ENCODE measurements around the gene ARHGEF38. TPM values are rescaled to one million over a fixed set of nuclear protein-coding genes. Genes with fewer than 3 reads are reported as not detected.

Gene ARHGEF38
- not detected for polyA plus RNA-seq (2012; ENCODE audit: insufficient read length, low read depth)

GRCh38 chr4:105551965-105552746, at the start of gene ARHGEF38:
Gene ARHGEF38, plus strand, starts transcription at chr4:105552620. Its CDS starts 146 bp downstream, at chr4:105552766.
- TF ChIP-seq REST (IDR thresholded peaks at IDR 0.05; ENCODE audit: insufficient read depth in 1 of 2, low read depth in 2 of 2, low read length in 2 of 2), result no peak
- TF ChIP-seq FOXP2 (optimal IDR thresholded peaks at IDR 0.05; ENCODE audit: borderline replicate concordance, extremely low read depth, extremely low read length, insufficient read depth), result no peak
- TF ChIP-seq SIN3A (IDR thresholded peaks at IDR 0.05; ENCODE audit: borderline replicate concordance, insufficient read depth, low read length), result no peak
- TF ChIP-seq TAF1 (IDR thresholded peaks at IDR 0.05; ENCODE audit: borderline replicate concordance, insufficient read depth, low read length), result no peak
- TF ChIP-seq POLR2AphosphoS5 (IDR thresholded peaks at IDR 0.05; ENCODE audit: low read depth, low read length), result no peak

- TF ChIP-seq POLR2AphosphoS5 (IDR thresholded peaks at IDR 0.05; ENCODE audit: low read depth, low read length) (no peak), REST (IDR thresholded peaks at IDR 0.05; ENCODE audit: insufficient read depth in 1 of 2, low read depth in 2 of 2, low read length in 2 of 2) (no peak), TAF1 (IDR thresholded peaks at IDR 0.05; ENCODE audit: borderline replicate concordance, insufficient read depth, low read length) (no peak), SIN3A (IDR thresholded peaks at IDR 0.05; ENCODE audit: borderline replicate concordance, insufficient read depth, low read length) (no peak), FOXP2 (optimal IDR thresholded peaks at IDR 0.05; ENCODE audit: borderline replicate concordance, extremely low read depth, extremely low read length, insufficient read depth) (no peak)
Observed at GRCh38 chr4:105503484-105503883, 48.9 kb upstream of the ARHGEF38 start.

- TF ChIP-seq SIN3A (IDR thresholded peaks at IDR 0.05; ENCODE audit: borderline replicate concordance, insufficient read depth, low read length) (no peak), POLR2AphosphoS5 (IDR thresholded peaks at IDR 0.05; ENCODE audit: low read depth, low read length) (no peak), FOXP2 (optimal IDR thresholded peaks at IDR 0.05; ENCODE audit: borderline replicate concordance, extremely low read depth, extremely low read length, insufficient read depth) (no peak), REST (IDR thresholded peaks at IDR 0.05; ENCODE audit: insufficient read depth in 1 of 2, low read depth in 2 of 2, low read length in 2 of 2) (no peak), TAF1 (IDR thresholded peaks at IDR 0.05; ENCODE audit: borderline replicate concordance, insufficient read depth, low read length) (no peak)
Observed at GRCh38 chr4:105504744-105505143, 47.7 kb upstream of the ARHGEF38 start.

- TF ChIP-seq POLR2AphosphoS5 (IDR thresholded peaks at IDR 0.05; ENCODE audit: low read depth, low read length) (no peak), TAF1 (IDR thresholded peaks at IDR 0.05; ENCODE audit: borderline replicate concordance, insufficient read depth, low read length) (no peak), FOXP2 (optimal IDR thresholded peaks at IDR 0.05; ENCODE audit: borderline replicate concordance, extremely low read depth, extremely low read length, insufficient read depth) (no peak), REST (IDR thresholded peaks at IDR 0.05; ENCODE audit: insufficient read depth in 1 of 2, low read depth in 2 of 2, low read length in 2 of 2) (no peak), SIN3A (IDR thresholded peaks at IDR 0.05; ENCODE audit: borderline replicate concordance, insufficient read depth, low read length) (no peak)
Observed at GRCh38 chr4:105509291-105509690, 43.1 kb upstream of the ARHGEF38 start.
